Measurements from ENCODE around the gene ENO3. TPM values are rescaled to one million over a fixed set of nuclear protein-coding genes. Genes with fewer than 3 reads are reported as not detected.

ENO3 gene
- total and polyA plus RNA-seq, 10 of the 15 experiments (the other 5 are each of a cell fraction or from before 2014, with no cell fraction given), result 6.8 to 28.4 (median 17.0) TPM

DNA sequence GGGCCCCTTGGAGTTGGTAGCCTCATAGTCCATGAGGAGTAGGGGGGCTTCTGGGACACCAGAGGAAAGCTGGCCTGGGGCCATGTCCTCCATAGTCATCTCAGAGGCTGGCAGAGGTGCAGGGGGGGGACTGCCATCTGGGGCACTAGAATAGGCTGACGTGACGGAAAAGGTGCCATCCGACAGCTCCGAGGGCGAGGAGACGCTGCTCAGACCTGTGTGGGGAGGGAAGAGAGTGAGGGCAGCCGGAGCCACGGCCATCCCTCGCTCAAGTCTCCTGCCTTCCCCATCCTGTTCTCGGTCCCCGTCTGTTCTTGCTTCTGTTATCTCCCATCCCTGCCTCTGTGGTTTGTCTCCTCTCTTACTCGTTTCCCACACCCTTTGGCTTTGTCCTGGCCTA lies 21.4 kb downstream of the ENO3 start:
- Histone ChIP-seq H3K27ac (ENCODE audit: control insufficient read depth, insufficient read depth) (no peak overlapping the region), H3K4me2 (ENCODE audit: control insufficient read depth, insufficient read depth) (no peak overlapping the region), H3K27me3 (replicated peaks in 1 of 2; ENCODE audit: control insufficient read depth in 2 of 2, insufficient read depth in 2 of 2, low read length in 1 of 2) (no peaks in the 10 kb centered on the region), H3K9me3 (replicated peaks; ENCODE audit: control insufficient read depth, insufficient read depth, low read length) (no peaks in the 10 kb centered on the region), H3K79me2 (ENCODE audit: control insufficient read depth, insufficient read depth, low read length) (peaks cover 16% of the 10 kb centered on the region), H3K4me3 (no peak overlapping the region), H3K4me1 (ENCODE audit: control insufficient read depth, insufficient read depth, low read length) (peaks cover 11% of the 10 kb centered on the region), H4K20me1 (ENCODE audit: control insufficient read depth, insufficient read depth) (no peaks in the 10 kb centered on the region), H2AFZ (ENCODE audit: control insufficient read depth, low read depth, low read length) (no peak overlapping the region), H3K9ac (ENCODE audit: control insufficient read depth, insufficient read depth, low read length) (no peak overlapping the region), H3K36me3 (ENCODE audit: control insufficient read depth in 2 of 2, insufficient read depth in 2 of 2, low read length in 1 of 2) (peaks cover 13 to 18% of the 10 kb centered on the region in 2 experiments; a peak in 3 of 4 replicates)
- DNase-seq (ENCODE audit: low read depth, low spot score), result no peak
- 94% methylated on average over 12 of the region's 12 CpGs for WGBS (ENCODE audit: insufficient coverage, insufficient replicate concordance, low lambda C conversion rate, missing lambda C conversion rate)
- RAD21 ChIA-PET (ENCODE audit: unreplicated experiment), result no interaction called here
- TF ChIP-seq KDM1A (IDR thresholded peaks at IDR 0.05; ENCODE audit: borderline replicate concordance) (no peak), YBX1 (IDR thresholded peaks at IDR 0.05) (no peak)
- TF ChIP-seq, protein P1, sequence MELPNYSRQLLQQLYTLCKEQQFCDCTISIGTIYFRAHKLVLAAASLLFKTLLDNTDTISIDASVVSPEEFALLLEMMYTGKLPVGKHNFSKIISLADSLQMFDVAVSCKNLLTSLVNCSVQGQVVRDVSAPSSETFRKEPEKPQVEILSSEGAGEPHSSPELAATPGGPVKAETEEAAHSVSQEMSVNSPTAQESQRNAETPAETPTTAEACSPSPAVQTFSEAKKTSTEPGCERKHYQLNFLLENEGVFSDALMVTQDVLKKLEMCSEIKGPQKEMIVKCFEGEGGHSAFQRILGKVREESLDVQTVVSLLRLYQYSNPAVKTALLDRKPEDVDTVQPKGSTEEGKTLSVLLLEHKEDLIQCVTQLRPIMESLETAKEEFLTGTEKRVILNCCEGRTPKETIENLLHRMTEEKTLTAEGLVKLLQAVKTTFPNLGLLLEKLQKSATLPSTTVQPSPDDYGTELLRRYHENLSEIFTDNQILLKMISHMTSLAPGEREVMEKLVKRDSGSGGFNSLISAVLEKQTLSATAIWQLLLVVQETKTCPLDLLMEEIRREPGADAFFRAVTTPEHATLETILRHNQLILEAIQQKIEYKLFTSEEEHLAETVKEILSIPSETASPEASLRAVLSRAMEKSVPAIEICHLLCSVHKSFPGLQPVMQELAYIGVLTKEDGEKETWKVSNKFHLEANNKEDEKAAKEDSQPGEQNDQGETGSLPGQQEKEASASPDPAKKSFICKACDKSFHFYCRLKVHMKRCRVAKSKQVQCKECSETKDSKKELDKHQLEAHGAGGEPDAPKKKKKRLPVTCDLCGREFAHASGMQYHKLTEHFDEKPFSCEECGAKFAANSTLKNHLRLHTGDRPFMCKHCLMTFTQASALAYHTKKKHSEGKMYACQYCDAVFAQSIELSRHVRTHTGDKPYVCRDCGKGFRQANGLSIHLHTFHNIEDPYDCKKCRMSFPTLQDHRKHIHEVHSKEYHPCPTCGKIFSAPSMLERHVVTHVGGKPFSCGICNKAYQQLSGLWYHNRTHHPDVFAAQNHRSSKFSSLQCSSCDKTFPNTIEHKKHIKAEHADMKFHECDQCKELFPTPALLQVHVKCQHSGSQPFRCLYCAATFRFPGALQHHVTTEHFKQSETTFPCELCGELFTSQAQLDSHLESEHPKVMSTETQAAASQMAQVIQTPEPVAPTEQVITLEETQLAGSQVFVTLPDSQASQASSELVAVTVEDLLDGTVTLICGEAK (IDR thresholded peaks at IDR 0.05; ENCODE audit: borderline replicate concordance), result no peak
- SMC1A ChIA-PET (ENCODE audit: uncharacterized antibody, unreplicated experiment), result interaction anchor here (2.7 kb wide), 1 partner anchor 63 kb away, joined by 9 read pairs; no protein-coding TSS in a partner anchor
- intact Hi-C loops (cut with micrococcal nuclease; ENCODE audit: unreplicated experiment), result no loop called here
- BruUV-seq (replicated peaks), result no TSS peak
- CTCF ChIA-PET, result no interaction called here
- no peak for FAIRE-seq
- in situ Hi-C loops (cut with MboI), result no loop called here
- POLR2A ChIA-PET, result no interaction called here
- no peak for ATAC-seq

DNA sequence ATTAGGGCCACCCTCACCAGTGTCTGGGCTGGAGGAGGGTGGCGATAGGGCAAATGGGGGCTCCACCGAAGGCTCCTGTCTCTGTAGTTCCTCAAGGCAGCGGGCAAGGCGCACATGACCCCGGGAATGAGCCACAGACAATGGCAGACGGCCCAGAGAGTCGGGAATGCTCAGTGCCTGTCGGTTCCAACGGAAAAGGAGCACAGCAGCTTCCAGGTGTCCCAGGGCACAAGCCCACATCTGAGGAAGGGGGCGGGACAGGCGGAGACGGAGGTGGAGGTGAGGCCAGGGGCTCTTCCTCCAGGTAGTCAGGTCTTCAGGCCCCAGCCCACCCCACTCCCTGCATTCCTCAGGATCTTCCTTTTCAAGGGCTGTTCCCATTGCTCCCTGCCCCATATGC lies 21.8 kb downstream of the ENO3 start:
- ChIA-PET POLR2A (no interaction called here), RAD21 (ENCODE audit: unreplicated experiment) (no interaction called here), CTCF (interaction anchor here (2.8 kb wide), 1 partner anchor 90 kb away, joined by 11 read pairs; no protein-coding TSS in a partner anchor), SMC1A (ENCODE audit: uncharacterized antibody, unreplicated experiment) (no interaction called here)
- intact Hi-C loops (cut with micrococcal nuclease; ENCODE audit: unreplicated experiment) (no loop called here), in situ Hi-C loops (cut with MboI) (no loop called here)
- Histone ChIP-seq H3K27me3 (replicated peaks in 1 of 2; ENCODE audit: control insufficient read depth in 2 of 2, insufficient read depth in 2 of 2, low read length in 1 of 2) (no peaks in the 10 kb centered on the region), H3K4me1 (ENCODE audit: control insufficient read depth, insufficient read depth, low read length) (peaks cover 11% of the 10 kb centered on the region), H3K4me2 (ENCODE audit: control insufficient read depth, insufficient read depth) (no peak overlapping the region), H3K36me3 (ENCODE audit: control insufficient read depth in 2 of 2, insufficient read depth in 2 of 2, low read length in 1 of 2) (peaks cover 17 to 18% of the 10 kb centered on the region in 2 experiments; a peak in 3 of 4 replicates), H4K20me1 (ENCODE audit: control insufficient read depth, insufficient read depth) (no peaks in the 10 kb centered on the region), H3K27ac (ENCODE audit: control insufficient read depth, insufficient read depth) (no peak overlapping the region), H3K9ac (ENCODE audit: control insufficient read depth, insufficient read depth, low read length) (no peak overlapping the region), H3K4me3 (no peak overlapping the region), H2AFZ (ENCODE audit: control insufficient read depth, low read depth, low read length) (no peak overlapping the region), H3K79me2 (ENCODE audit: control insufficient read depth, insufficient read depth, low read length) (peaks cover 16% of the 10 kb centered on the region), H3K9me3 (replicated peaks; ENCODE audit: control insufficient read depth, insufficient read depth, low read length) (no peaks in the 10 kb centered on the region)
- FAIRE-seq, result no peak
- DNase-seq (ENCODE audit: low read depth, low spot score), result no peak
- no TSS peak for BruUV-seq (replicated peaks)
- ATAC-seq, result no peak
- 94% methylated on average over 12 of the region's 12 CpGs for WGBS (ENCODE audit: insufficient coverage, insufficient replicate concordance, low lambda C conversion rate, missing lambda C conversion rate)
- TF ChIP-seq PAX5 (IDR thresholded peaks at IDR 0.05; ENCODE audit: borderline replicate concordance, low read depth, low read length) (no peak), ESRRA (IDR thresholded peaks at IDR 0.05; ENCODE audit: low read length) (no peak), CREB1 (IDR thresholded peaks at IDR 0.05; ENCODE audit: low read depth) (no peak), MTA3 (IDR thresholded peaks at IDR 0.05; ENCODE audit: borderline replicate concordance, low read length) (no peak), ZNF217 (IDR thresholded peaks at IDR 0.05) (no peak), BCL11A (IDR thresholded peaks at IDR 0.05; ENCODE audit: low read depth, low read length) (no peak), BMI1 (IDR thresholded peaks at IDR 0.05; ENCODE audit: borderline replicate concordance) (no peak), RCOR1 (conservative IDR thresholded peaks at IDR 0.05; ENCODE audit: low read depth, low read length) (no peak)
- TF ChIP-seq, protein P2, sequence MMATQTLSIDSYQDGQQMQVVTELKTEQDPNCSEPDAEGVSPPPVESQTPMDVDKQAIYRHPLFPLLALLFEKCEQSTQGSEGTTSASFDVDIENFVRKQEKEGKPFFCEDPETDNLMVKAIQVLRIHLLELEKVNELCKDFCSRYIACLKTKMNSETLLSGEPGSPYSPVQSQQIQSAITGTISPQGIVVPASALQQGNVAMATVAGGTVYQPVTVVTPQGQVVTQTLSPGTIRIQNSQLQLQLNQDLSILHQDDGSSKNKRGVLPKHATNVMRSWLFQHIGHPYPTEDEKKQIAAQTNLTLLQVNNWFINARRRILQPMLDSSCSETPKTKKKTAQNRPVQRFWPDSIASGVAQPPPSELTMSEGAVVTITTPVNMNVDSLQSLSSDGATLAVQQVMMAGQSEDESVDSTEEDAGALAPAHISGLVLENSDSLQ (IDR thresholded peaks at IDR 0.05), result no peak
